Lung (tissue), 12 donors: ENCODE data around the gene MARS1. TPM values are rescaled to one million over a fixed set of nuclear protein-coding genes. Genes with fewer than 3 reads are reported as not detected.
"Not testable (repeated sequence)": the region's sequence is repeated elsewhere in the genome, so short reads cannot be mapped to it uniquely, and the experiment has no call there.

Experiments
- ATAC-seq: fragments of 200-7000 bp; cut with Tn5 transposase; one replicate; pipeline ENCODE4 v1.9.1; 2020; ENCODE audit warnings: moderate number of reproducible peaks; ENCODE audit not compliant: insufficient read depth, low FRiP score
- DNase-seq, 3 donors: peaks; one replicate each; pipeline ENCODE4 v3.0.0-alpha.2; 2013 to 2017
- H3K27ac ChIP-seq, 2 donors: one replicate each; pipeline ENCODE4 v1.5.1; 2013; ENCODE audit warnings: mild to moderate bottlenecking in 2 of 2, moderate library complexity in 2 of 2, control low read depth in 1 of 2, inconsistent platforms in 1 of 2, low read depth in 1 of 2, low read length in 1 of 2
- H3K27me3 ChIP-seq, 3 donors: one replicate each; pipeline ENCODE4 v1.5.1; 2013; ENCODE audit warnings: low read length in 2 of 3; ENCODE audit not compliant: control insufficient read depth in 3 of 3, insufficient read depth in 3 of 3
- H3K36me3 ChIP-seq, 4 donors: one replicate each; pipeline ENCODE4 v1.5.1; 2013; ENCODE audit warnings: low read length in 4 of 4, mild to moderate bottlenecking in 1 of 4, moderate library complexity in 1 of 4; ENCODE audit not compliant: control insufficient read depth in 4 of 4, insufficient read depth in 4 of 4
- H3K4me1 ChIP-seq, 5 donors: one replicate each; pipeline ENCODE4 v1.5.1; 2013; ENCODE audit warnings: low read length in 5 of 5, mild to moderate bottlenecking in 2 of 5, moderate library complexity in 1 of 5; ENCODE audit not compliant: control insufficient read depth in 5 of 5, insufficient read depth in 5 of 5
- H3K4me3 ChIP-seq: one replicate; pipeline ENCODE4 v1.5.1; 2013; ENCODE audit warnings: mild to moderate bottlenecking, control low read depth, moderate library complexity
- H3K9ac ChIP-seq, 2 donors: one replicate each; pipeline ENCODE4 v1.5.1; 2013; ENCODE audit warnings: low read length in 2 of 2, control low read depth in 1 of 2; ENCODE audit not compliant: insufficient read depth in 1 of 2
- H3K9me3 ChIP-seq, 4 donors: one replicate each; pipeline ENCODE4 v1.5.1; 2013; ENCODE audit warnings: low read length in 3 of 4, mild to moderate bottlenecking in 1 of 4, moderate library complexity in 1 of 4; ENCODE audit not compliant: control insufficient read depth in 4 of 4, insufficient read depth in 3 of 4
- WGBS, 2 donors: extraction: QIAGEN DNeasy Blood & Tissue Kit; methylation state at CpG; one replicate each; pipeline ENCODE4 v1.1.7; 2013; 5-methylcytosine and 5-hydroxymethylcytosine counted together
- polyA plus RNA-seq, 2 donors: library from polyadenylated mRNA; stranded (reverse); fragments of 200-250 nt; gene quantifications; one replicate each; pipeline ENCODE4 v1.2.1, GENCODE V29; 2013
- total RNA-seq, 2 donors: library from RNA; depleted of rRNA in 1 of 2; stranded (reverse); fragments of >200 nt in 1 of 2; gene quantifications; one replicate each; pipeline ENCODE4 v1.2.1, GENCODE V29; 2014 to 2021
- TF ChIP-seq, protein P1 (sequence below): IDR thresholded peaks from 2 replicates; pipeline ENCODE4 v1.5.1; 2012; ENCODE audit warnings: mild to moderate bottlenecking; ENCODE audit errors: control extremely low read depth, extremely low read depth
- donor health status: control.
- donor health status: control.
- donor health status: Bipolar disorder and iron deficiency.
- donor health status: healthy.
- donor health status: DM: yes; HTN: yes; CAD: no.

Gene MARS1
- total and polyA plus RNA-seq, 4 donors = 55.9 to 213 (median 125) TPM

DNA sequence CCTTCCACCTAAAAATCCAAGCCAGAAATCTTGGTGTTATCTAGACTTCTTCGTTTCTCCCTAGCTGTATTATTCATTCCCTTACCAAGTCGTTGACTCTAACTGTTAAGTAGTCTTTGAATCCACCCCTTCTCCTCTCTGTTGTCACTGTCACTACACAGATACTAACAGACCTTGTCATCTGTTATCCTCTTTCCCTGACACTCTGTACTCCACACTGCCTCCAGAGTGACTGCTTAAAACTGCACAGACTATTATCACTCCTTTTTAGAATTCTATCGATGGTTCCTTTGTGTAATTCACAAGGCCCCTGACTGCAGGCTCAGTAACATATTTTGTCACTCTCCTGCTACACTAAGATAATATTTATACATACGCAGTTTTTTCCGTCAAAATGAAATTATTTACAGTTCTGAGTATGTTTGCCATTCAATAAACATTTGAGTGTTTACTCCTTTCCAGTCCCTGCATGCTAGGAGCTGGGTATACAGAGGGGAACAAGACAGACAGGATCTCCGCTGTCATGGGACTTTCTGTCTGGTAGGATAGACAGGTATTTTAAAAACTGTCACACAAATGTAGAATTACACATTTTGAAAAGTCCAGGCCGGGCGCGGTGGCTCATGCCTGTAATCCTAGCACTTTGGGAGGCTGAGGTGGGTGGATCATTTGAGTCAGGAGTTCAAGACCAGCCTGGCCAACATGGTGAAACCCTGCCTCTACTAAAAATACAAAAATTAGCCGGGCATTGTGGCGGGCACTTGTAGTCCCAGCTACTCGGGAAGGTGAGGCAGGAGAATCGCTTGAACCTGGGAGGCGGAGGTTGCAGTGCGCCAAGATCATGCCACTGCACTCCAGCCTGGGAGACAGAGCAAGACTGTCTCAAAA is 3.8 kb downstream of the MARS1 start:
- ATAC-seq = no peak
- Histone ChIP-seq H3K36me3 (peaks cover 17 to 34% (median 29%) of the 10 kb centered on the region in 4 donors), H3K27ac (no peak overlapping the region), H3K4me1 (peaks cover 0 to 10% (median 7%) of the 10 kb centered on the region in 5 donors), H3K4me3 (no peak overlapping the region), H3K27me3 (no peaks in the 10 kb centered on the region), H3K9me3 (no peaks in the 10 kb centered on the region), H3K9ac (no peak overlapping the region)
- WGBS, 2 donors = 93% methylated on average over 15 of the region's 15 CpGs
- no peak for DNase-seq
- TF ChIP-seq, protein P1, sequence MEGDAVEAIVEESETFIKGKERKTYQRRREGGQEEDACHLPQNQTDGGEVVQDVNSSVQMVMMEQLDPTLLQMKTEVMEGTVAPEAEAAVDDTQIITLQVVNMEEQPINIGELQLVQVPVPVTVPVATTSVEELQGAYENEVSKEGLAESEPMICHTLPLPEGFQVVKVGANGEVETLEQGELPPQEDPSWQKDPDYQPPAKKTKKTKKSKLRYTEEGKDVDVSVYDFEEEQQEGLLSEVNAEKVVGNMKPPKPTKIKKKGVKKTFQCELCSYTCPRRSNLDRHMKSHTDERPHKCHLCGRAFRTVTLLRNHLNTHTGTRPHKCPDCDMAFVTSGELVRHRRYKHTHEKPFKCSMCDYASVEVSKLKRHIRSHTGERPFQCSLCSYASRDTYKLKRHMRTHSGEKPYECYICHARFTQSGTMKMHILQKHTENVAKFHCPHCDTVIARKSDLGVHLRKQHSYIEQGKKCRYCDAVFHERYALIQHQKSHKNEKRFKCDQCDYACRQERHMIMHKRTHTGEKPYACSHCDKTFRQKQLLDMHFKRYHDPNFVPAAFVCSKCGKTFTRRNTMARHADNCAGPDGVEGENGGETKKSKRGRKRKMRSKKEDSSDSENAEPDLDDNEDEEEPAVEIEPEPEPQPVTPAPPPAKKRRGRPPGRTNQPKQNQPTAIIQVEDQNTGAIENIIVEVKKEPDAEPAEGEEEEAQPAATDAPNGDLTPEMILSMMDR = no peak

DNA sequence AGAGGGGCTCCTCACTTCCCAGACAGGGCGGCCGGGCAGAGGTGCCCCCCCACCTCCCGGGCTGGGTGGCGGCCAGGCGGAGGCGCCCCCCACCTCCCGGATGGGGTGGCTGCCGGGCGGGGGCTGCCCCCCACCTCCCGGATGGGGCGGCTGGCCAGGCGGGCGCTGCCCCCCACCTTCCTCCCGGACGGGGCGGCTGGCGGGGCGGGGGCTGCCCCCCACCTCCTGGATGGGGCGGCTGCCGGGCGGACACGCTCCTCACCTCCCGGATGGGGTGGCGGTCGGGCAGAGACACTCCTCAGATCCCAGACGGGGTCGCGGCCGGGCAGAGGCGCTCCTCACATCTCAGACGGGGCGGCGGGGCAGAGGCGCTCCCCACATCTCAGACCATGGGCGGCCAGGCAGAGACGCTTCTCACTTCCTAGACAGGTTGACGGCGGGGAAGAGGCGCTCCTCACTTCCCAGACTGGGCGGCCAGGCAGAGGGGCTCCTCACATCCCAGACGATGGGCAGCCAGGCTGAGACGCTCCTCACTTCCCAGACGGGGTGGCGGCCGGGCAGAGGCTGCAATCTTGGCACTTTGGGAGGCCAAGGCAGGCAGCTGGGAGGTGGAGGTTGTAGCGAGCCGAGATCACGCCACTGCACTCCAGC is 7.3 kb downstream of the MARS1 start:
- H3K4me1 ChIP-seq, DNase-seq, H3K27ac ChIP-seq, H3K9me3 ChIP-seq, H3K27me3 ChIP-seq, ATAC-seq, H3K4me3 ChIP-seq, H3K9ac ChIP-seq: not testable (repeated sequence)
- H3K36me3 ChIP-seq = peaks cover 16 to 43% (median 30%) of the 10 kb centered on the region in 4 donors
- WGBS, 2 donors = 97 to 98% methylated on average over 37 to 45 of the region's 48 CpGs

DNA sequence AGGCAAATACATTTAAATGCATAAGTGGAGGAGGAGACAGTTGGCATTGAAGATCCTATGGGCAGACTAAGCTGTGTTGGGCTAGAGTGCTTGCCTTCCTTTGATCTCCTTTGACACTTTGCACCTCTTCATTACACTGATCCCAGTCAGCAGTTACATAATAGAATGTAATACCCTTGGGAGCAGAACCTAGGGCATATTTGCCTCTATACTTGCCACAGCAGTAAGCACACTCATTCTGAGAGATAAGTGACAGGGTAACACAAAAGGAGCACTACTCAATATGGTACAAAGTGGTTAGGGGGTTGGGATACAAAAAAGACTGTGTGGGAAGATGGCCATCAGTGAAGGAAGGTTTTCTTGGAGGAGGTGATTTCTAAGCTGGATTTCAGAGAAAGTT is 9.0 kb downstream of the MARS1 start:
- DNase-seq = no peak
- Histone ChIP-seq H3K27ac (no peak overlapping the region), H3K27me3 (no peaks in the 10 kb centered on the region), H3K4me1 (no peaks in the 10 kb centered on the region), H3K4me3 (no peak overlapping the region), H3K9ac (no peak overlapping the region), H3K36me3 (peaks cover 16 to 45% (median 34%) of the 10 kb centered on the region in 4 donors), H3K9me3 (peaks cover 0 to 2% (median 0%) of the 10 kb centered on the region in 4 donors)
- TF ChIP-seq, protein P1 = no peak
- no peak for ATAC-seq
